Ureter (tissue), 1 donor: ENCODE measurements around the gene SPTBN2. TPM values are rescaled to one million over a fixed set of nuclear protein-coding genes. Genes with fewer than 3 reads are reported as not detected.

ENCODE experiments used
- DNase-seq: peaks from one replicate; pipeline ENCODE4 v3.0.0-alpha.2; 2020; ENCODE audit warnings: low spot score
- total RNA-seq: library from RNA; stranded (reverse); gene quantifications from one replicate; pipeline ENCODE4 v1.2.4, GENCODE V29; 2023
- donor health status: DM: yes; HTN: yes; CAD: no.

Gene SPTBN2
- 33.7 TPM for total RNA-seq

- no peak for DNase-seq
Measured at GRCh38 chr11:66728693-66729385, at the start of gene SPTBN2. SPTBN2 (minus strand) TSS chr11:66729216; CDS start chr11:66721240, 7,976 bp downstream.

- DNase-seq, result no peak
Measured at GRCh38 chr11:66768818-66769217, 39.8 kb upstream of the SPTBN2 start.

GRCh38 chr11:66768088-66768521 lies 39.1 kb upstream of the SPTBN2 start:
- no peak for DNase-seq

- no peak for DNase-seq
Measured at GRCh38 chr11:66767666-66768065, 38.6 kb upstream of the SPTBN2 start.

- no peak for DNase-seq
Measured at GRCh38 chr11:66766681-66767080, 37.7 kb upstream of the SPTBN2 start.

GRCh38 chr11:66762088-66762487 lies 33.1 kb upstream of the SPTBN2 start:
- no peak for DNase-seq

- DNase-seq, result no peak
Measured at GRCh38 chr11:66752148-66752547, 23.1 kb upstream of the SPTBN2 start.

- no peak for DNase-seq
Measured at GRCh38 chr11:66749091-66749490, 20.1 kb upstream of the SPTBN2 start.

GRCh38 chr11:66747480-66747879 lies 18.5 kb upstream of the SPTBN2 start:
- no peak for DNase-seq

GRCh38 chr11:66745356-66746235 lies 16.6 kb upstream of the SPTBN2 start:
- DNase-seq, result no peak

- DNase-seq, result peak; percentile 87
Measured at GRCh38 chr11:66744485-66745355, 15.7 kb upstream of the SPTBN2 start.

GRCh38 chr11:66743271-66743968 lies 14.4 kb upstream of the SPTBN2 start:
- DNase-seq, result no peak

- DNase-seq, result no peak
Measured at GRCh38 chr11:66741153-66741552, 12.1 kb upstream of the SPTBN2 start.

- no peak for DNase-seq
Measured at GRCh38 chr11:66739983-66740382, 11.0 kb upstream of the SPTBN2 start.

- no peak for DNase-seq
Measured at GRCh38 chr11:66734215-66734614, 5.2 kb upstream of the SPTBN2 start.

- DNase-seq, result no peak
Measured at GRCh38 chr11:66729447-66729846, 431 bp upstream of the SPTBN2 start.

GRCh38 chr11:66728038-66728692 lies 851 bp downstream of the SPTBN2 start:
- DNase-seq, result no peak

GRCh38 chr11:66727282-66728037 lies 1.6 kb downstream of the SPTBN2 start:
- no peak for DNase-seq

GRCh38 chr11:66725647-66726046 lies 3.4 kb downstream of the SPTBN2 start:
- DNase-seq, result no peak

- no peak for DNase-seq
Measured at GRCh38 chr11:66725114-66725513, 3.9 kb downstream of the SPTBN2 start.
